K562 (cell line): ENCODE data around the gene OTOGL. TPM values are rescaled to one million over a fixed set of nuclear protein-coding genes. Genes with fewer than 3 reads are reported as not detected.

ENCODE experiments used
- SLC30A9 ChIP-seq: fragments of 250-450 bp; sonication (Bioruptor Pico); IDR thresholded peaks from 2 replicates; pipeline ENCODE4 v1.8.0; 2022; ENCODE audit warnings: mild to moderate bottlenecking, moderate library complexity
- ZNF197 ChIP-seq: fragments of 200-800 bp; sonication (Bioruptor generic); IDR thresholded peaks from 2 replicates; pipeline ENCODE4 v1.6.1; 2016; ENCODE audit warnings: low read depth, missing genetic modification characterization, missing compliant biosample characterization
- polyA plus RNA-seq, 8 experiments: library from polyadenylated mRNA; depleted of rRNA in 4 of 8; stranded (reverse) in 5 of 8; unstranded in 3 of 8; fragments of >200 nt; fragmentation: Nextera tagmentation in 2 of 8; fragmentation: Illumina TruSeq in 1 of 8; extraction: Ambion mirVana in 2 of 8; extraction: Trizol in 1 of 8; gene quantifications; 2 replicates each; pipeline versions ENCODE4 v1.2.1 to v1.2.3, GENCODE V29; 2011 to 2014; ENCODE audit warnings: inconsistent platforms in 1 of 8, missing spikeins in 1 of 8
- total RNA-seq, 7 experiments: library from RNA; depleted of rRNA in 6 of 7; stranded (reverse); fragments of >200 nt in 6 of 7; fragmentation: Illumina TruSeq in 2 of 7; extraction: Trizol in 2 of 7; gene quantifications; 2 replicates each; pipeline versions ENCODE4 v1.2.1 to v1.2.3, GENCODE V29; 2011 to 2021; ENCODE audit warnings: low replicate concordance in 1 of 7
- TF ChIP-seq, protein P1 (sequence below), 2 experiments: fragments of 450-650 bp in 1 of 2; sonication (generic) in 1 of 2; formaldehyde crosslinking in 1 of 2; IDR thresholded peaks; 2 replicates each; pipeline versions ENCODE4 v1.7.1 to v1.9.0; 2016 to 2022; ENCODE audit warnings: inconsistent platforms in 1 of 2, mild to moderate bottlenecking in 1 of 2, missing genetic modification reagents in 1 of 2
- TF ChIP-seq, protein P2 (sequence below): IDR thresholded peaks from 2 replicates; pipeline ENCODE4 v1.6.1; 2016; ENCODE audit warnings: missing genetic modification characterization, missing compliant biosample characterization
- TF ChIP-seq, protein P3 (sequence below): fragments of 450-650 bp; IDR thresholded peaks from 2 replicates; pipeline ENCODE4 v1.6.1; 2018; ENCODE audit not compliant: partially characterized antibody
- TF ChIP-seq, protein P4 (sequence below), 2 experiments: fragments of 450-650 bp; IDR thresholded peaks; 2 replicates each; pipeline ENCODE4 v1.6.1; 2018; ENCODE audit warnings: mild to moderate bottlenecking in 2 of 2, low read depth in 1 of 2; ENCODE audit not compliant: partially characterized antibody in 2 of 2

The OTOGL gene
- total and polyA plus RNA-seq, 9 of the 15 experiments (the other 6 are each of a cell fraction or from before 2014, with no cell fraction given): 0.02 to 0.03 TPM; not detected in 7

DNA sequence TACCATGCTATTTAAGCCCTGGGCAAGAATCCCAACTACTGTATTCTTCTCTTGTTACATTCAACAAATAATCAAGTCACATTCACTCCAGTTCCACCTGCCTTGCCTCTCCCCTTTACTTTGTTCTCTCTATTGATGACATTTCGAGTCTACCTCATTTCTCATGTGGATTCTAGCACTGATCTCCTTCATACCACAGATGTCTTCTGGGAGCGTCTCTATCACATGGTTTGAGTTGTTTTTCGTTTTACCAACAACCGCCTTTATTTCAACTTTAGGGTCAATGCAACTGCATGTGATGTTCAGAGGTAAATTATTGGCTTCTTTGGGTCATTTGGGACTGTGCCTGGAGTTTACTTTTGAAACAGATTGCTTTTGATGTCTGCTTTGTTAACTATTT is 40.7 kb downstream of the OTOGL start (continued):
- TF ChIP-seq, protein P1, sequence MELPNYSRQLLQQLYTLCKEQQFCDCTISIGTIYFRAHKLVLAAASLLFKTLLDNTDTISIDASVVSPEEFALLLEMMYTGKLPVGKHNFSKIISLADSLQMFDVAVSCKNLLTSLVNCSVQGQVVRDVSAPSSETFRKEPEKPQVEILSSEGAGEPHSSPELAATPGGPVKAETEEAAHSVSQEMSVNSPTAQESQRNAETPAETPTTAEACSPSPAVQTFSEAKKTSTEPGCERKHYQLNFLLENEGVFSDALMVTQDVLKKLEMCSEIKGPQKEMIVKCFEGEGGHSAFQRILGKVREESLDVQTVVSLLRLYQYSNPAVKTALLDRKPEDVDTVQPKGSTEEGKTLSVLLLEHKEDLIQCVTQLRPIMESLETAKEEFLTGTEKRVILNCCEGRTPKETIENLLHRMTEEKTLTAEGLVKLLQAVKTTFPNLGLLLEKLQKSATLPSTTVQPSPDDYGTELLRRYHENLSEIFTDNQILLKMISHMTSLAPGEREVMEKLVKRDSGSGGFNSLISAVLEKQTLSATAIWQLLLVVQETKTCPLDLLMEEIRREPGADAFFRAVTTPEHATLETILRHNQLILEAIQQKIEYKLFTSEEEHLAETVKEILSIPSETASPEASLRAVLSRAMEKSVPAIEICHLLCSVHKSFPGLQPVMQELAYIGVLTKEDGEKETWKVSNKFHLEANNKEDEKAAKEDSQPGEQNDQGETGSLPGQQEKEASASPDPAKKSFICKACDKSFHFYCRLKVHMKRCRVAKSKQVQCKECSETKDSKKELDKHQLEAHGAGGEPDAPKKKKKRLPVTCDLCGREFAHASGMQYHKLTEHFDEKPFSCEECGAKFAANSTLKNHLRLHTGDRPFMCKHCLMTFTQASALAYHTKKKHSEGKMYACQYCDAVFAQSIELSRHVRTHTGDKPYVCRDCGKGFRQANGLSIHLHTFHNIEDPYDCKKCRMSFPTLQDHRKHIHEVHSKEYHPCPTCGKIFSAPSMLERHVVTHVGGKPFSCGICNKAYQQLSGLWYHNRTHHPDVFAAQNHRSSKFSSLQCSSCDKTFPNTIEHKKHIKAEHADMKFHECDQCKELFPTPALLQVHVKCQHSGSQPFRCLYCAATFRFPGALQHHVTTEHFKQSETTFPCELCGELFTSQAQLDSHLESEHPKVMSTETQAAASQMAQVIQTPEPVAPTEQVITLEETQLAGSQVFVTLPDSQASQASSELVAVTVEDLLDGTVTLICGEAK (IDR thresholded peaks at IDR 0.05): no peak
- TF ChIP-seq, protein P1 (CRISPR knock-in tag; IDR thresholded peaks at IDR 0.05): no peak
- no peak for TF ChIP-seq ZNF197 (CRISPR knock-in tag)
- TF ChIP-seq, protein P2, sequence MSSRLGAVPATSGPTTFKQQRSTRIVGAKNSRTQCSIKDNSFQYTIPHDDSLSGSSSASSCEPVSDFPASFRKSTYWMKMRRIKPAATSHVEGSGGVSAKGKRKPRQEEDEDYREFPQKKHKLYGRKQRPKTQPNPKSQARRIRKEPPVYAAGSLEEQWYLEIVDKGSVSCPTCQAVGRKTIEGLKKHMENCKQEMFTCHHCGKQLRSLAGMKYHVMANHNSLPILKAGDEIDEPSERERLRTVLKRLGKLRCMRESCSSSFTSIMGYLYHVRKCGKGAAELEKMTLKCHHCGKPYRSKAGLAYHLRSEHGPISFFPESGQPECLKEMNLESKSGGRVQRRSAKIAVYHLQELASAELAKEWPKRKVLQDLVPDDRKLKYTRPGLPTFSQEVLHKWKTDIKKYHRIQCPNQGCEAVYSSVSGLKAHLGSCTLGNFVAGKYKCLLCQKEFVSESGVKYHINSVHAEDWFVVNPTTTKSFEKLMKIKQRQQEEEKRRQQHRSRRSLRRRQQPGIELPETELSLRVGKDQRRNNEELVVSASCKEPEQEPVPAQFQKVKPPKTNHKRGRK (tag): no peak
- TF ChIP-seq, protein P3, sequence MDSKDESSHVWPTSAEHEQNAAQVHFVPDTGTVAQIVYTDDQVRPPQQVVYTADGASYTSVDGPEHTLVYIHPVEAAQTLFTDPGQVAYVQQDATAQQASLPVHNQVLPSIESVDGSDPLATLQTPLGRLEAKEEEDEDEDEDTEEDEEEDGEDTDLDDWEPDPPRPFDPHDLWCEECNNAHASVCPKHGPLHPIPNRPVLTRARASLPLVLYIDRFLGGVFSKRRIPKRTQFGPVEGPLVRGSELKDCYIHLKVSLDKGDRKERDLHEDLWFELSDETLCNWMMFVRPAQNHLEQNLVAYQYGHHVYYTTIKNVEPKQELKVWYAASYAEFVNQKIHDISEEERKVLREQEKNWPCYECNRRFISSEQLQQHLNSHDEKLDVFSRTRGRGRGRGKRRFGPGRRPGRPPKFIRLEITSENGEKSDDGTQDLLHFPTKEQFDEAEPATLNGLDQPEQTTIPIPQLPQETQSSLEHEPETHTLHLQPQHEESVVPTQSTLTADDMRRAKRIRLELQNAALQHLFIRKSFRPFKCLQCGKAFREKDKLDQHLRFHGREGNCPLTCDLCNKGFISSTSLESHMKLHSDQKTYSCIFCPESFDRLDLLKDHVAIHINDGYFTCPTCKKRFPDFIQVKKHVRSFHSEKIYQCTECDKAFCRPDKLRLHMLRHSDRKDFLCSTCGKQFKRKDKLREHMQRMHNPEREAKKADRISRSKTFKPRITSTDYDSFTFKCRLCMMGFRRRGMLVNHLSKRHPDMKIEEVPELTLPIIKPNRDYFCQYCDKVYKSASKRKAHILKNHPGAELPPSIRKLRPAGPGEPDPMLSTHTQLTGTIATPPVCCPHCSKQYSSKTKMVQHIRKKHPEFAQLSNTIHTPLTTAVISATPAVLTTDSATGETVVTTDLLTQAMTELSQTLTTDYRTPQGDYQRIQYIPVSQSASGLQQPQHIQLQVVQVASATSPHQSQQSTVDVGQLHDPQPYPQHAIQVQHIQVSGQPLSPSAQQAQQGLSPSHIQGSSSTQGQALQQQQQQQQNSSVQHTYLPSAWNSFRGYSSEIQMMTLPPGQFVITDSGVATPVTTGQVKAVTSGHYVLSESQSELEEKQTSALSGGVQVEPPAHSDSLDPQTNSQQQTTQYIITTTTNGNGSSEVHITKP: no peak
- TF ChIP-seq, protein P4, sequence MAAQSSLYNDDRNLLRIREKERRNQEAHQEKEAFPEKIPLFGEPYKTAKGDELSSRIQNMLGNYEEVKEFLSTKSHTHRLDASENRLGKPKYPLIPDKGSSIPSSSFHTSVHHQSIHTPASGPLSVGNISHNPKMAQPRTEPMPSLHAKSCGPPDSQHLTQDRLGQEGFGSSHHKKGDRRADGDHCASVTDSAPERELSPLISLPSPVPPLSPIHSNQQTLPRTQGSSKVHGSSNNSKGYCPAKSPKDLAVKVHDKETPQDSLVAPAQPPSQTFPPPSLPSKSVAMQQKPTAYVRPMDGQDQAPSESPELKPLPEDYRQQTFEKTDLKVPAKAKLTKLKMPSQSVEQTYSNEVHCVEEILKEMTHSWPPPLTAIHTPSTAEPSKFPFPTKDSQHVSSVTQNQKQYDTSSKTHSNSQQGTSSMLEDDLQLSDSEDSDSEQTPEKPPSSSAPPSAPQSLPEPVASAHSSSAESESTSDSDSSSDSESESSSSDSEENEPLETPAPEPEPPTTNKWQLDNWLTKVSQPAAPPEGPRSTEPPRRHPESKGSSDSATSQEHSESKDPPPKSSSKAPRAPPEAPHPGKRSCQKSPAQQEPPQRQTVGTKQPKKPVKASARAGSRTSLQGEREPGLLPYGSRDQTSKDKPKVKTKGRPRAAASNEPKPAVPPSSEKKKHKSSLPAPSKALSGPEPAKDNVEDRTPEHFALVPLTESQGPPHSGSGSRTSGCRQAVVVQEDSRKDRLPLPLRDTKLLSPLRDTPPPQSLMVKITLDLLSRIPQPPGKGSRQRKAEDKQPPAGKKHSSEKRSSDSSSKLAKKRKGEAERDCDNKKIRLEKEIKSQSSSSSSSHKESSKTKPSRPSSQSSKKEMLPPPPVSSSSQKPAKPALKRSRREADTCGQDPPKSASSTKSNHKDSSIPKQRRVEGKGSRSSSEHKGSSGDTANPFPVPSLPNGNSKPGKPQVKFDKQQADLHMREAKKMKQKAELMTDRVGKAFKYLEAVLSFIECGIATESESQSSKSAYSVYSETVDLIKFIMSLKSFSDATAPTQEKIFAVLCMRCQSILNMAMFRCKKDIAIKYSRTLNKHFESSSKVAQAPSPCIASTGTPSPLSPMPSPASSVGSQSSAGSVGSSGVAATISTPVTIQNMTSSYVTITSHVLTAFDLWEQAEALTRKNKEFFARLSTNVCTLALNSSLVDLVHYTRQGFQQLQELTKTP (IDR thresholded peaks at IDR 0.05; ENCODE audit: low read depth in 1 of 2, partially characterized antibody in 2 of 2): no peak
- no peak for TF ChIP-seq SLC30A9 (CRISPR knock-in tag)
